Left renal cortex interstitium (tissue), 4 donors: ENCODE results near the gene BCL6B. TPM values are rescaled to one million over a fixed set of nuclear protein-coding genes. Genes with fewer than 3 reads are reported as not detected.
"Not testable (repeated sequence)": the region's sequence is repeated elsewhere in the genome, so short reads cannot be mapped to it uniquely, and the experiment has no call there.

Experiments used
- DNase-seq, 4 donors: peaks; one replicate each; pipeline ENCODE4 v3.0.0-alpha.2; 2013; ENCODE audit warnings: low read depth in 4 of 4, low spot score in 2 of 4, missing footprints in 1 of 4
- polyA plus RNA-seq, 4 donors: library from polyadenylated mRNA; unstranded; fragments of 120-200 nt; gene quantifications; one replicate each; pipeline ENCODE4 v1.2.1, GENCODE V29; 2013; ENCODE audit not compliant: insufficient read length in 4 of 4

Gene BCL6B
- polyA plus RNA-seq, 4 donors = 21.3 to 27.0 (median 24.7) TPM

- DNase-seq = no peak
These were observed 3.7 kb downstream of the BCL6B start for GRCh38 chr17:7026471-7027115.

- DNase-seq = no peak
These were observed 4.5 kb downstream of the BCL6B start for GRCh38 chr17:7027335-7027734.

GRCh38 chr17:7029096-7029495, 6.2 kb downstream of the BCL6B start:
- DNase-seq = no peak

DNA sequence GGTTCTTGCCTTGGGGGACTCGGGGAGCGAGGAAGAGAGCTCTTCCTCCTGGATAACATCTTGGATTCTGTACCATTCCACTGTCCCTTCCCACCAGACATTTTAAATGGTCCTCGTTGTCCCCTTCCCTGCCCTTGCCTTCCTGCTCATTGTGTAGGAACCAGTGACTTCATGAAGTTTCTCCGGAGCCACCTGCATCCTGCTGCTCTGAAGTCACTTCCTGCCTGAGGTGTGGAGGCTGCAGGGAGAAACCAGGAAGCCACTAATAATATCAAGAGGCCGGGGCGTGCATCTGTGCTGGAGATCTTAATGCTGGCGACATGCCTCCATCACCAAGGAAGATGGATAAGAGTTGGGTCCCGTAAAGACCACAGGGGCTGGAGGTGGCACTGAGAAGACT, 6.8 kb downstream of the BCL6B start:
- no peak for DNase-seq

DNA sequence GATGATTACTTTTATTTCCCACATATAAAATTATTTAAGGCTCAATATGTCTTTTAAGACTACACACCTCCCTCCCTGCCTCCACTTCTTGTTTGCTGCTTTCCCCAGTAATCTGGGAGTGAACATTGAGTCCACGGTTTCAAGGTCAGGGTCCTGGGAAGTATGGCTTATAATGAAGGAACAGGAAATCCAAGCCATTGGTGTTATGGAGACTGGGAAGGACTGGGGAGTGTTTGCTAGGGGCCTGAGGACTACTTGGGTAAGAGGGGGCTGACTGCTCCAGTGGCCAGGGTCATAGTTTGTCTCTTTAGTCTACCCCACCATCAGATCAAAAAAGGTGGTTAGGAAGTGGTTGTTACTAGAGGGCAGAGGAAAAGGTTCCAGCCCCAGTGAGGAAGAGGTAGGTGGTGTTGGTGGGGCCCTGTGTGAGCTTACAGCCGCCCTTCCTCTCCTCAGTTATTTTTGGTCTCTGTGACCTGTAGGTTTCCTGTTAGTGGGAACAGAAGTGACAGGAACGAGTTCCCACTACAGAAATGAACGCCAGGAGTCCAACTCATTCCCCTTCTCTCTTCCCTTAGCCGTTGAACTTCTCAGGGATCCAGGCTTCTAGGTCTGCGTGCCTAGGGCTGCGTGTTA, 12.2 kb downstream of the BCL6B start:
- DNase-seq = no peak

DNA sequence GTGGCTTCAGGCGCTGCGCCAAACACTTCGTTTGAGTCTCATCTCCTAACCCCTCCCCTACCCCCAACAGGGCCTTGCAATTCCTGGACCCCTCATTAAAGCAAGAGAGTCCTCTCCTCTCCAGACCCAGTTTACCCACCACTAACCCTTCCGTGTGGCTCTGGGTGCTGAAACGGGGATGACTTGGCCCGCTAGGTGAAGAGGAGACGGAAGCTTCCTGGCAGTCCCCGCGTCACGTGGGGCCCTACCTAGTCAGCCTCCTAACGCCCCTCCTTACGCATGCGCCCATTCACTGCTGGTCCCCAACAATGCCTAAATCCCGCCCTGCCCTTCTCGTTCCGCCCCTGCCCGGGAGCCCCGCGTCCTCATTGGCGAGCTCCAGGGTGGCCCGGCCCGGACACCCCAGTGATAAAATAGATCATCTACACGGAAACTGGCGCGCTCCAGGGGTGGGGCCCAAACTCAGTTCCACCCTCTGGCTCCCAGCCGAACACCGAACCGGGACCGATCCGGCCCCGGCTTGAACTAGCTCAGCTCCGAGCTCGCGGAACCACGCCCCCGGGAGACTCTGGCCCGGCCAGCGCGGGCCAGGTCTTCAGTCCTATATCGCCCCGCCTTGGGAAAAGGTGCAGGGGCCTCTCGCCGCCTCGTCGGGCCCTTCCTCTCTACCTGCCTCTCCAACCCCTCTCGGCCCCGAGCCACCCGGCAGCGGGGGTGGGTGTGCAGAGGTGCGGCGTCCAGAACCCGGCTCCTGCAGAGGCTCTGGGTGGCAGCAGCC, 12.9 kb downstream of the BCL6B start, which contains the start of gene SLC16A13:
SLC16A13 (plus strand) TSS at position 425 of the 778 bp plus-strand sequence. CDS start 368 bp downstream, outside the sequence.
- DNase-seq = peak in 3 of 4 donors; percentile 84 to 95 (median 91)

- no peak for DNase-seq
These were observed 15.4 kb downstream of the BCL6B start for GRCh38 chr17:7038025-7038862.

DNA sequence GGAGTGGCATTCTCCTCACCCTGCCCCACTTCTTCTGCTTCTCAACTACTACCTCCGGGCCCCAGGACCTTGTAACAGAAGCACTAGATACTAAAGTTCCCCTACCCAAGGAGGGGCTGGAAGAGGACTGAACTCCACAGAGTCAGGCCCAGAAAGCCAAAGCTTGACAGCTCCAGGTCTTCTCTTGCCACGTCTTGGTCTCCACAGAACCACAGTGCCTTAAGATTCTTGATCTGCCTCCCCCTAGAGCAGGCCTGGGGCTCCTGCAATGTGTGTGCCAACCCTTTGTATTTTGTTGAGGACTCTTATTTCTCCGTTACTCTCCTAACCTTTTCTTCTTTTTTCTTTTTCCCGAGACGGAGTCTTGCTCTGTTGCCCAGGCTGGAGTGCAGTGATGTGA, 17.0 kb downstream of the BCL6B start:
- DNase-seq = no peak

- DNase-seq = no peak
These were observed 19.0 kb downstream of the BCL6B start for GRCh38 chr17:7041607-7042500.

DNA sequence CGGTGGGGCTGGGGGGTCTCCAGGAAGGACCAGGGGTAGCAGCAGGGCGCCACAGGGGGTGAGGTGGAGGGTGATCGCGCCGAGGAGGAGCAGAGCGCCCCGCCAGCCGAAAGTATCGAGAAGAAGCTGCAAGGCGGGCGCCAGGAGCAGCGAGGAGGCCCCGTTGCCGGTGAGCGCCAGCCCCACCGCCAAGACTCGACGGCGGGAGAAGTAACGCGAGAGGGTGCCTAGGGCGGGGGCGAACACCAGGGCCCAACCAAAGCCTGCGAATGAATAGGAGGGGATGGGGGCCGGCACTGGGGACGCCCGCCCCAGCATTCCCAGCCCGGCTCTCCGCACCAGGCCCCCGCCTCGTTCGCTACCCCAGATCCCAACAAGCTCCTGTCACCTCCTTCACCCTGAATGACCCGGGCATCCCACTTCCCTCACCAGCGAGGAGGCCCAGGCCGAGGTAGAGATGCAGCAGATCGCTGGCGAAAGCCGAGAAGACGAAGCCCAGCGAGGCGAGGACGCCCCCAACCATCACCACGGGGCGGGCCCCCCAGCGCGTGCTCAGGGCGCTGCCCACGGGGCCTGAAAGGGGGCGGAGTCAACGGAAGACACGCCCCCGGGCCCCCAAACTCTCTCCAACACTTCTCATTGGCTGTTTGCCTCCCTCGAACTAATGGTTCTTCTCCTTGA, 19.8 kb downstream of the BCL6B start:
- DNase-seq = no peak

GRCh38 chr17:7043182-7043496, 20.3 kb downstream of the BCL6B start:
- no peak for DNase-seq

DNA sequence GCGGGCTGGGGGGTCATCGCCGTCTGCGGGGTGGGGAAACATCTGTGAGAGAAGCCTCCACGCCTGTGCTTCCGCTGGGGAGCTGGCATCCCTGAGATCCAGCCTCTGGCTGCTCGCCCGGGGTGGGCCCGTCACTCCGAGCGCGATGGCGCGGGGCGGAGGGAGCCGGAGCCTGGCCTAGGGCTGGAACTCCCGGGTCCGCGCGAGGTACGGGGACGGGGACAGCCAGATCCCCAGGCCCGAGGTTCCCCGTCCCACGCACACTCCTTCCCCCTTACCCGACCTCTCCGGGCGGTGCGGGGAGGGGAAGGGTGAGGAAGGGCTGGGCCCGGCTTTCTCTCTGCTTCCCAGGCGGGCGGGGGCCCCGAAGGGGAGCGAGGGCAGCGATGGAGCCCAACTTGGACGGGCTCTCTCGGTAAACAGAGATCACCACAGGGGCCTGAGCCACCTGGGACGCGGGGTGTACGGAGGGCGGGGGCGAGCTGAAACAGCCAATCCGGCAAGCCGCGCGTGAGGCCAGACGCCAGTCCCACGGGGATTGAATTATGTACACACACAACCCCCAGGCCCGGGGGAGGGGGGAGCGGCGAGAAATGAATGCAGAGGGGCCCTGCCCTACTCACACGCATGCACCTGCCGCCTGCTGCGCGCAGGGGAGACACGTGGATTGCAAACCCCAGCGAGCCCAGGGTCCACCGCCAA, 20.8 kb downstream of the BCL6B start, which contains the start of gene SLC16A11:
SLC16A11 (minus strand) TSS at position 596 of the 702 bp plus-strand sequence; CDS start at position 17, 579 bp downstream.
- no peak for DNase-seq

GRCh38 chr17:7045492-7046126, 22.8 kb downstream of the BCL6B start:
- DNase-seq = peak in 1 of 4 donors; percentile 81

DNA sequence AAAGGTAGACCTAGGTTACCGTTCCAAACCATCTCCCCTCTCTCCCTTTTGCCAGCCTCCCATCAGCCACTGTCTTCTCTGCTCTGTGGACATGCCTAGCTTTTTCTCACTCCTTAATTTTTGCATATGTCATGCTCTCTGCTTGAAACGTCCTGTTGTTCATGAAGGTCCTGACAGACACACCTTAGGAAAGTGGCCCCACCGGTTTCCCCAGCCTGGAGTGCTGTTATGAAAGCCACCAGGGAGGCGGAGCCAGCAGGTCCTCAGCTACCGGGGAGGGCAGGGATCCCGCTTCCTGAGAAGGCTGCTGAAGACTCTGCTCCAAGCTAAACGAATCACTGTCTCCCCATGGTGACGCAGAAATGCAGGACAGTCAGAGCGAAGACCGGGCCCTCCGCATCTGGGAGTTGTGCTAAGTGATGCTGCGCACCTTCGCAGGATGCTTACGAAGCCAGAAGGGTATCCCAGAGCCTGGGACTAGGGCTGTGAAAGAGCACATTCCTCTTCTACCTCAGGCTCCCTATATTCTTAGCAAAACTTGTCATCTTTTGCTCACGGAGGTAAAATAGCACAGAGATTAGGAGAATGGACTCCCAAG, 23.4 kb downstream of the BCL6B start:
- no peak for DNase-seq

- DNase-seq = not testable (repeated sequence)
These were observed 24.0 kb downstream of the BCL6B start for GRCh38 chr17:7046725-7047397.

DNA sequence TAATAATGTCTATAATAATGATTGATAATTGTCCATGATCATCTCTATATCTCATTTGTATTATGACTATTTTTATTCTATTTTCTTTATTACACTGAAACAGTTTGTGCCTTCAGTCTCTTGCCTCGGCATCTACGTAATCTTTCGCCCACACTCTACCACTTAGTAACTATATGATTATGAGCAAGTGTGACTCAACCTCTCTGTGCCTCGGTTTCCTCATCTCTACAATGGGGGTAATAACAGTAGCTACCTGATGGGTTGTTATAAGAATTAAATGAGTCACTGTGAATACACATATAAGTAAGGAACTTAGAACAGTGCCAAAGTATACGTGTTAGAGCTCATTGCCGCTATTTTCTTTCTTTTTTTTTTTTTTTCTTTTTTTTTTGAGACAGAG, 24.7 kb downstream of the BCL6B start:
- no peak for DNase-seq

GRCh38 chr17:7048968-7049367, 26.1 kb downstream of the BCL6B start:
- DNase-seq = no peak
